ENCODE results near the gene OR1D5.
"Not testable (repeated sequence)": the region's sequence is repeated elsewhere in the genome, so short reads cannot be mapped to it uniquely, and the experiment has no call there.

The OR1D5 gene, protein sequence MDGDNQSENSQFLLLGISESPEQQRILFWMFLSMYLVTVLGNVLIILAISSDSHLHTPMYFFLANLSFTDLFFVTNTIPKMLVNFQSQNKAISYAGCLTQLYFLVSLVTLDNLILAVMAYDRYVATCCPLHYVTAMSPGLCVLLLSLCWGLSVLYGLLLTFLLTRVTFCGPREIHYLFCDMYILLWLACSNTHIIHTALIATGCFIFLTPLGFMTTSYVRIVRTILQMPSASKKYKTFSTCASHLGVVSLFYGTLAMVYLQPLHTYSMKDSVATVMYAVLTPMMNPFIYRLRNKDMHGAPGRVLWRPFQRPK

DNA sequence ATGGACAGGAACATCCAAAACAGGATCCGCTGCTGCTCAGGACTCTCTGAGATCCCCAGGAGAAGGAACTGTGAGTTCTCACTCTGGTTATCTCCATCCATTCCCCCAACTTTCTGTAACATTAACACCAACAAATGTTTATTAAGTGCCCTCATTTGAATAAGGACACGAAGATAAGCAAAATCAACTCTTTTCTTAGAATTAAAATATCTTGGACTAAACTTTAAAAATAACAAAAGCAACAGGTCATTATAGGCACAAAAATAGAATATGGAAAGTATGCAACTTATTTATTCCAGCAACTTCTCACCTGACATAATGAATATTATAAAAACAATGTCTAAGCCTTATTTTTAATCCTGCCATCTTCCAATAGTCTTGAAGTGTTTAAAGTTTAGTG lies at the start of gene OR1D5:
TSS of gene OR1D5 (minus strand) at position 101 of the 400 bp plus-strand sequence. CDS start at position 101, 0 bp downstream.
- not testable (repeated sequence) for DNase-seq (ENCODE audit: low spot score)

DNA sequence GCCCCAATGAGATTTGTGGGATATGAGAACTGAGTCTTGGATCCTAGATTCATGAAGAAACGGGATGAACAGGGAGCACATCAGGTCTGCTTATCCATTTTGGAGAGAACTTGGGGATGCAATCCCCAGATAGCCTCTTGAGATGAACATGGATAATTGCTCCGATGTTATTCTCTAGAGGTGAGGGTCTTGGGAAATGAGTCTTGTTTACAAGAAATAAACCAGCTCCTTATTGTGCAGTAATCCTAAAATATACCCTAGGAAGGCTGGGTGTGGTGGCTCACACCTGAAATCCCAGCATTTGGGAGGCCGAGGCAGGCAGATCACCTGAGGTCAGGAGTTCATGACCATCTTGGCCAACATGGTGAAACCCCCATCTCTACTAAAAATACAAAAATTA lies 40.9 kb upstream of the OR1D5 start, which contains the start of gene OR1D2:
TSS of gene OR1D2 (minus strand) at position 101 of the 400 bp plus-strand sequence. CDS start 11,426 bp downstream, outside the sequence.
- no peak for DNase-seq (ENCODE audit: low spot score)

DNA sequence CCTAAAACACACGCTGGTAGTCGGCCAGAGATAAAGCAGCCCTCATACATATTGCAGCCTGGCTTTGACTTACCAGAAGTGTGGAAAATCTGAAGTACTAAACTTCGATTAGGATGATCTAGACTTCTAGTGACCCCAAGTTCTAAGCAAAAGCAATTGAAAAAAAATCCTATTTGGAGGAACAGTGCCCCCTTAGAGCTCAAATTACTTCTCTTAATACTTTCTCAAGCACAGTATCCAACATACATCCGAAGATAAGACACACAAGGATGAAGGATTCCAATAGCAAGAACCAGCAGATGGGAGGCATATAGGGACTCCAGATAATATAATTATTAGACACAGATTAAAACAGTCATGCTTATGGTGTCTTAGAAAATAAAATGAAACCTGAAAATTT lies 10.4 kb upstream of the OR1D5 start:
- not testable (repeated sequence) for DNase-seq (ENCODE audit: low spot score)

DNA sequence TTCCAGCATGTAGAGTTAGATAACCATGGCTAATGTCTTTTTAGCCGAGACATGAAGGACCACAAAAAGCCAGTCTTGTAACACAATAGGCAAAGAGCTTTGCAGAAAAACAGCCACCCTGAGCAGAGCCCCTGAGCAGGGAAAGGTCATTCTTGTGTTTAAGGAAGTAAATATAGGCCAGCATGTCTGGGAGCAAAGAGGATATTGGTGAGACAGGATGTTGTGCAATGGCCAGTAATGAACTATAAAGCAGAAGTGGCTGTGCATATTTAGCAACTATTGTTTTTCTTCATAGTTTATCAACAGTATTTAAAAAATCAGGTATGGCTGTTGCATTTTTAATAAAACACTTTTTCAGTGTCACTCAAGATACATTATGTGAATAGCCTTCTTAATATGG lies 1.8 kb upstream of the OR1D5 start:
- not testable (repeated sequence) for DNase-seq (ENCODE audit: low spot score)

DNA sequence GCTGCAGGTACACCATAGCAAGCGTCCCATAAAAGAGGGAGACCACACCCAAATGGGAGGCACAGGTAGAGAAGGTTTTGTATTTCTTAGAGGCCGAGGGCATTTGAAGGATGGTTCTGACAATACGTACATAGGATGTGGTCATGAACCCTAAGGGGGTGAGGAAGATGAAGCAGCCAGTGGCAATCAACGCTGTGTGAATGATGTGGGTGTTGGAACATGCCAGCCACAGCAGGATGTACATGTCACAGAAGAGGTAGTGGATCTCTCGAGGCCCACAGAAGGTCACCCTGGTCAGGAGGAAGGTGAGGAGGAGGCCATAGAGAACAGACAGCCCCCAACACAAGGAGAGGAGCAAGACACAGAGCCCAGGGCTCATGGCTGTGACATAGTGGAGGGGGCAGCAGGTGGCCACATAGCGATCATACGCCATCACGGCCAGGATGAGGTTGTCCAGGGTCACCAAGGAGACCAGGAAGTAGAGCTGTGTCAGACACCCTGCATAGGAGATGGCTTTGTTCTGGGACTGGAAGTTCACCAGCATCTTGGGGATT lies 506 bp downstream of the OR1D5 start:
- DNase-seq (ENCODE audit: low spot score) = not testable (repeated sequence)

DNA sequence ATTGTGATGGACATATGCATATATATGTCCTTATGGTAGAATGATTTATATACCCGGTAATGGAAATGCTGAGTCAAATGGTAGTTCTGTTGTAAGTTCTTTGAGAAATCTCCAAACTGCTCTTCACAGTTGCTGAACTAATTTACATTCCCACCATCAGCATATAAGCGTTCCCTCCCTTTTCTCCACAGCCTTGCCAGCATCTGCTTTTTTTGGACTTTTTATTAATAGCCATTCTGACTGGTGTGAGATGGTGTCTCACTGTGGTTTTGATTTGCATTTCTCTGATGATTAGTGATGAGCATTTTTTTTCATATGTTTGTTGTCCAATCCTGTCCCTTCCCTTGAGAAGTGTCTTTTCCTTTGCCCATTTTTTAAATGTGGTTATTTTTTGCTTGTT lies 8.5 kb downstream of the OR1D5 start:
- not testable (repeated sequence) for DNase-seq (ENCODE audit: low spot score)

DNA sequence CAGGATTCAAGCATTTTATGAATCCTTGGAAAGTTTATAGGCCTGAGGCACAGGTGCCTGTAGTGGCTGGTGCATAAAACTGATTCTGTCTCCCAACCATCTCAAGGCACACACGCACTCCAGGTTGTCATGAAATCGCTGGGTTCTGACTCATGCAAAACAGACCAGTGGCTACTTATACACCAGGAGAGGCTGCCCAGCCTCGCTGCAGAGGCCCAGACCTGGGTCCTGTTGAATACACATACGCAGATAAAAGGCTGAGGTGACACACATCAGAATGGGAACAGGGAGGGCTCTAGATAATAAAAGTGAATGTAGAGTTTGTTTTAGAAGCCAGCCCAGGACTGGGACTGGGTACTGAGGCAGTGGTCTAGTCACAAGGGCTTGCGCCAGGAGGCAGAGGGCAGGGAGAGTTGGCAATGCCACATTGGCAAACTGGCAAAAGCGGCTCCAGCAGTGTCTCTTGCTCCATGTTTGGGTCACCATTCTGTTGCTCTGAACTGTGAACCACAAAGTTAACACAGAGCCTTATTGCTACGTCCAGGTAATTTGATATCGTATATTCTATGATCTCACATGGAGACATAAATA lies 13.6 kb downstream of the OR1D5 start:
- no peak for DNase-seq (ENCODE audit: low spot score)

DNA sequence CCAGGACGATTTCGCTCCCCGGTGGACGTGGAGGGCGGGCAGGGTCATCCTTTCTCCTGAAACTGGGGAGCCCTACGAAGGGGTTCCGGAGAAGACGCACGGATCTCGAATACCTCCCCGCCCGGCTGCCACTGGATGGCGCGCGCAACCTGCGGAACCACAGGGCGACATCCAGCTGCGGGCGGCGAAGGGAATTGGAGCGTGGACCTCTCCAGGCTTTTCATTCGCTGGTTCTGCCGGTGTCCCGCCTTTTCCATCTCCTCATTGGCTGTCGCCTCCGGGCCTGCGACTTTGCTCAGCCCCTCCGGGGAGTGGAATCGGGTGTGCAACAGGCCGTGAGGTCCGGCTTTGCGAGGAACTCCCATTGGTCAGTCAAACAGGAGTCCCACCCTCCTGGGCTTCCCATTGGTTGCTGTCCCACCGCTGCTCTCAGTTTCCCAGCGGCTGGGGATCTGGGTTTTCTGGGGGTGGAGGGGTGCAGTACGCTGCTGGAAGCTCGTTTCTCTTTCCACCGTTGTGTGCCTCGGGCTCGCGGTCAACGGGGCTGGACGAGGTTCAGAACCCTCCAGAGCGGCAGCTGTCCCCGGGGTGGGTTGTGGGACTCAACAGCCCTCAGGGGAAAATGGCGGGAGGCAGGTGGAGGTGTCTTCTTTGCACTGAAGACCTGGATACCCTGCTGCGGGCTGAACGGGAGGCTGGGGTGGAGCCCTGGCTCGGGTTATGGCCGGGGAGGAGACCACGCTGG lies 14.5 kb downstream of the OR1D5 start:
- DNase-seq (ENCODE audit: low spot score) = peak; percentile 72

DNA sequence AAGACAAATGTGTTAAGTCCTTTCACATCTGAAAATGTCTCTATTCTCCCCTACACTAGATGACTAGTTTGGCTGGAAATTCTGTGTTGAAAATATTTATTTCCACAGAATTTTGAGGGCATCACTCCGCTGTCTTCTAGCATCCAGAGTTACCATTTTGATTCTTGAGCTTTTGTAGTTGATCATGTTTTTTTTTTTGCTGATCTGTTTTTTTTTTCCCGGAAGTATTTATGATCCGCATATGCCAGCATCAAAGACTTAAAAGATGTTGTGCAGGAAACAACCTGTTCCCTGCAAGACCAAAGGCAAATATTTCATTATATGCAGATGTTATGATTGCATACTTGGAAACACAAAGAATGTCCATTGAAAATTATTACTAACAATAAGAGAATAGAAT lies 16.7 kb downstream of the OR1D5 start:
- no peak for DNase-seq (ENCODE audit: low spot score)

DNA sequence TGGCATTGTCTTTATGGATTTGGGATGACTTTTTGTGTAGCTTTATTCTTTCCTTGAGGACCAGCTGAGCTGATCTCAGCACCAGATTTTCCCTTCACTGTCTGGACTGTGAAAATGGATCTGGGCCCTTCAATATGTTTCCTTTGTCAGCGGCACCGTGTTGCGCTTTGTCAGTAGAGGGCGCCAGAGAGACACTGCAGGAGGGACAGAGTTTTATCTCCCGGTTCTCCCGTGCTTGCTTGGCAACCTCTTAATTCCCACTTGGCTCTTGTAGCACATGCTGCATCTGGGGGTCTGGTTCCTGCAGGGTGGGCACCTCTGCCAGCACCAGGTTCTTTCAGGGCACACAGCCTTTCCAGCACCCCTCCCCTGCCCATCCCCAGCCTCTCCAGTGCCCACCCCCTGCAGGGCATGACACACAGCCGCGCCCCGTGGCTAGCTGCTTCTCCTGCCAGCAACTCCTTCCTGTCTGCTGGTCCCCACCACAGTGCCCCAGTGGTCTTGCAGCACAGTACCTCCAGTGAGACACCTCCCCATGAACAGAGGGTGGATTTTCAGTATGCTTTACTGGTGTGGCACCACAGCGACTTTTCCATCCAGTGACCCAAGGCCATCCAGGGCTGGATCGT lies 19.6 kb downstream of the OR1D5 start:
- DNase-seq (ENCODE audit: low spot score) = peak; percentile 26

DNA sequence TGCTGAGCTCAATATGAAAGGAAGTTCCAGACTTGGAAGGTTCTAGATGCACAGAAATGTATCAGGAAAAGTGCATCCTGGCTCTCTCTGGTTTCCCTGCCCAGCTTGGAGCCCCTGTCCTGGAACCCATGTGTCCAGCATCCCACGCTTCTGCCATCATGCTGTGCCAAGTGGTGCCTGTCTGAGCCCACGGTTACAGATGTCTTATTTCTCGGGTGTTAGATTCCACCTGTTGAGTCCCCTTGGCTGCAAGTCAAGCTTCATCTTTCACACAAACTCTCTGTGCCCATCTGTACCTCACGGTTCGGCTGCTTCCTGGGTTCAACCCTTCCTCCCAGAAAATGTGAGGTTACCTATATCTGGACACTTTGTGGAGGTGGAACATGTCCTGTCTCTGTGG lies 22.5 kb downstream of the OR1D5 start:
- no peak for DNase-seq (ENCODE audit: low spot score)

DNA sequence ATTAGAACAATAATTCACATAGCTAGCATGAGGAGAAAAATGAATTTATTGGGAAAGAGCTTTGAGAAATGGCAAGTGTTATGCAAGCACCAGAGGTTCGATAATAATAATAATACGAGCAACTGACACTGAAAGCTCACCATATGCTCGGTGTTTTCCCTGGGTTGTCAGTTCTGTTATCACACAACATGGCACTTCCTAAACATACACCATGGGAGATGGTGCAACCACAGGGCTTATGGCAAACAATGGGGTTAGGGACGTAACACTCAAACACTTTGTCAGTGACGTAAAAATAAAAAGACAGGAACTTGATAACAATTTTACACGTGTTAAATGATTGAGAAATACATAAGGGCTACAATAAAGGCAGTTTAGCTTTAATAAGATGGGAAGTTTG lies 23.7 kb downstream of the OR1D5 start:
- no peak for DNase-seq (ENCODE audit: low spot score)

DNA sequence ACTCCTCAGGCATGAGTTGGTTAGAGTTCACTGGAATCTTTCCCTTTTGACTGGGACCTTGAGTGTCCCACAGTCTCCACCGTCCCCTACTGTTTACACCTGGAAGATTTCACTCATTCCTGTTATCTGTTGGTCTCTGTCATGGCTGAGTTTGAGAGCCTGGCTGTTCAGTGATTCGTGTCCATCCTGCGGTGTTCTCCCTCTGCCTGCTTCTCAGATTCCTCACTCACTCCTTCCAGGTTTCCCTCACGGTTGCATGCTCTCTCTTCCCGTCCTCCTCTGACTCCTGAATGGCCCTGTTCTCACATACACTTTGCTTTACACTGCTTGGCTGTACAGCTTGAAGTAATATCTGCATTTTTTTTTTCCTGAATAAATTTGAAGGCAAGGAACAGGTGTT lies 24.5 kb downstream of the OR1D5 start:
- no peak for DNase-seq (ENCODE audit: low spot score)

DNA sequence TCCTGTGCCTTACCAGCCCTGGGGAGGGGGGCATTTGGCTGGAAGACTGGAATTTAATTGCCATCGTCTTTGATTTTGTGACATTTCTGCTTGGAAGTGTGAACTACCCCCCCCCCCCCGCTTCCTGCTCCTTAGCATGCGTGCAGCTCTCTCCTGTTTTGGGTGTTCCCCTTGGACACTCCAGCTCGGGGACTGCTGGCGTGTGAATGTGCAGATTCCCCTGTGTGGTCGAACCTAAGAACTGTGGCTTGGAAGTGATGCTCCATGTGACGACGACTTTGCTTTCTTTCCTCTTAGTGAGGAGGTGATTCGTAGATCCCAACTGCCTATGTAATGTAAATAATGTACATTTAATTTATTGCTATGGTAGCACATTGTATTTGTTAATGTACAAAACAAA lies 26.1 kb downstream of the OR1D5 start:
- no peak for DNase-seq (ENCODE audit: low spot score)

DNA sequence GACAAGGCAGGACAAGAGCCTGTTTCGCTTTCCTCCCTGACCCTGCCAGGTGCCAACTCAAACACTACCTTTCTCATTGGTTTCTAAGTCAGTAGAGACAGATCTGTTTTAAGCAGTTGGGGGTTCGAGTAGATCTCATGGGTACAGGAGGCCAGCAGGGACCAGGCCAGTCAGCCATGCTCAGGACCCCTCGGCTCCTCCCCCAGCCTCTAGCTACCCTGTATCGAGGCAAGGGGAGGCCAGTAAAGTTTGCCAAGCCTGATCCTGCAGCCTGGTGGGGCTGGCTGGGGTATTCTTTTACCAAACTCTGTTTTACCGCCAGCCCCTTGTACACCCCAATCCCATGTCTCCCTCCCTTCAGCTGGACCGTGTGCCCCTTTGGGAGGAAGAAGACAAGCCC lies 26.6 kb downstream of the OR1D5 start:
- DNase-seq (ENCODE audit: low spot score) = no peak

DNA sequence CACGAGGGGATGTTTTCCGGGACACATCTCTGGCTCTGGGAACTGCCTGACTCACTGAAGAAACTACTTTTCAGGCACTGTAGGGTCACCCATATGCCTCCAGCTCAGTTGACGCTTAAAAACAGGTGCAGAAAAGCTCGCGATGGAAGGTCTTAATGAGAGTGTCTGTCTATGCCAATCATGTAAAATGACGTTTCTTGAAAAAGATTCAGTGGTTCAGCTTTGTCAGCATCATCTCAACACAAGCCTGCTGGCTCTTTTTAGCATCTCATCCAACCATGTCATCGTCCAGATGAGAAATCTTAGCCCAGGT lies 27.5 kb downstream of the OR1D5 start:
- no peak for DNase-seq (ENCODE audit: low spot score)

DNA sequence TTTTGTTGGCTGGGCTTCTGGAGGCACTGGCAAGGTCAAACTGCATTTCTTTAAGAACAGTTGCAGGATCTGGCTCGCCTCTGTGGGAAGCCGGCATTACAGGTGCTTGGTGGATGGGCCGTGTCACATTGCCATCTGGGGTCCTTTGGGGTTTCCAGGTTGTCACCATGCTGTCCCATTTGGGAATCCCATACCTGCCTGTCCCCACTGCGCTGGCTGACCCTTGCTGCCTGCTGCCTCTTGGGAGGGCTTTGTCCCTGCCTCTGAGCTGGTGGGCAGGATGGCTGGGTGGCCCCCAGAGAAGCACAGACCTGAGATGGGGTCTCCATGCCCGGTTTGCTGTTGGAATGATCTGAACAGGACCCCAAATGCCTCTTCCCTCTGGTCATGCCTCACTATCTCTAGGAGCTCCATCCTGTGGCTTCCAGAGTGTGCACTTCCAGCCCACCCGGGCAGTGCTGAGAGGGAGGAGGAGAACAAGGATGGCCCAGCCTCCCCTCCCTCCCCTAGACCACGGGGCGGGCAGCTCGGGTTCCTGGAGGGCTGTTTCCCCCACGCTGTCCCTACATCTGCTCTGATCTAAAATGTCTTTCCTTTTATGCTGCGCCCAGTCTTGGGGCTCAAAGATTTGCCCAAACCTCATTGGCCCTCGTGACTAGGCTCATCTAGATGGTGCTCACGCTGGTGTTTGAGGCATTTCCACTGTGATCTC lies 28.0 kb downstream of the OR1D5 start:
- no peak for DNase-seq (ENCODE audit: low spot score)

DNA sequence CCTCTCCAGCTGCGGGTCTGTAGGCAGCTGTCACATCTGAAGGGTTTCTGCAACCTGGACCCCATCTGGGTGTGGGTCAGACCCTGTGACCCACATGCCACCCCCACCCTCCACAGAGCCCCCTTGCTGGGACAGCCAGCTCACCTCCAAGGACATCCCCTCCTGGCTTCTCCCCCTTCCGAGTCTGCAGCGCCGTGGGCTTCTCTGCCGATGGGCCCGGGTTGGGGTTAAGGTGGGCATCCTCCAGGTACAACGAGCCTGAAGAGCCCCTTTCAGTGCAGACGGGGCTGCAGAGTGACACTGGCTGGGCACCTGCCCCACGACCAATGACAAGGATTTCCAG lies 28.9 kb downstream of the OR1D5 start:
- DNase-seq (ENCODE audit: low spot score) = no peak

DNA sequence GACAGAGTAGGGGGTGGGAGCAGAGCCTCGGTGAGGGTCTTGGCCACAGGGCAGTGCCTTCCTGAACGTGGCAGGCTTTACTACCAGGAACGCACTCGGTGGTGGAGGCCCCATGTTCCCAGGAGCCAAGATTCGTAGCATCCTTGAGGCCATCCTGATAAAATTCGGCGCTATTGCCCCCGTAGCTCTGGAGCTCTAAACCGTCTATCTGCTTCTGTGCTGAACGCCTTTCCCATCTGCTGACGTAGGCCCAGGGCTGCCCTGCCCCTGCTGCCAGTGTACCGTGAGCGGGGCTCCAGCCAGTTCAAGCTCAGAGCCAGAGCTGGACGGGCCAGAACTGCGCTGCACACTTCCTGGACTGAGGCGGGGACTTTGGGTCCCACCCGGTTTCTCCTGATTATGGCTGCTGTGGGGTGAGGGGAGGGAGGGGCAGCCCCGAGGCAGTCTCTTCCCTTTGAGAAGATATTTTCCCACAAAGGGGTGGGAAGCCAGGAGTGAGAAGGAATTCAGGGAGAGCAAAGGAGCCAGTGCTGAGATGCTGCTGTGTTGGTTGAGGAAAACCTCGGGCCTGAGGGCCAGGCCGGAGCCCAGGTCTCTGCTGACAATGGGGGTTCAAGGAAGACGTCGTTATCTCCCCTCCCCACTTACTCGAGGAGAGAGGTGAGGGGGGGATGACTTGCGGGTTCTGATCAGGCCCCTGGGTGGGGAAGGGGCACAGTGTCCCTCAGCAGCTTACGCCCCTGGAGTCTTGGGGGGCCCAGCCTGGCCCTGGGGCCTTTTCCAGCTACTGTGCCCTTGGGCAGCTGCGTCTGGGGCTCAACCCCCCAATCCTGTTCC lies 29.4 kb downstream of the OR1D5 start:
- no peak for DNase-seq (ENCODE audit: low spot score)

DNA sequence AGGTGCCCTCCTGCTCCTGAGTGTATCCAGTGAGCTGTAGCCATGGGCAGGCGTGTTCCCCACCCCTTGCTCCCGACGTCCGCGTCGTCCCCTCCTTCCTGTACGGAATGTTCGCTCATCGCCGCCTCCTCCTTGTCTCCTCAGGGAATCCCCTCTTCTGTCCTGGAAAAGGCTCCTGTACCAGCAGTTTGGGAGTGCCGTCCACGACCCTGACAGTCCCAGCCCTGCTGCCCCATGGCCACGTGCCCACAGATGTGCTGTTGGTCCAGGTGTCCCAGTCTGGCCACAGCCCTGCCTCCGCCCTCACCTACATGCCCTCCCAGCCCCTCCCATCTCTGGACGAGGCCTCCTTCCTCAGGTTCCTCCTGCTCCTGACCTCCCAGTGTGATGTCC lies 30.2 kb downstream of the OR1D5 start:
- no peak for DNase-seq (ENCODE audit: low spot score)
